Panc1 (cell line): ENCODE measurements around the gene XRCC6. TPM values are rescaled to one million over a fixed set of nuclear protein-coding genes. Genes with fewer than 3 reads are reported as not detected.

Source experiments
- ATAC-seq: fragments of 200-7000 bp; cut with Tn5 transposase; 2 replicates; pipeline ENCODE4 v1.9.1; 2020; ENCODE audit warnings: mild to moderate bottlenecking, moderate library complexity
- BruUV-seq: library from RNA; stranded (reverse); fragments of 400-500 nt; replicated peaks from 2 replicates; lab custom pipeline; 2021; lab: Mats Ljungman, UMichigan
- CTCF ChIA-PET: fragments of 300-600 bp; sonication (Branson Sonifier 250); formaldehyde crosslinking; loops from one replicate; lab custom pipeline; 2022; ENCODE audit warnings: antibody characterized with exemption; lab: Charles Lee
- POLR2A ChIA-PET: fragments of 300-600 bp; sonication (Branson Sonifier 250); formaldehyde crosslinking; loops from one replicate; lab custom pipeline; 2022; ENCODE audit warnings: antibody characterized with exemption; lab: Charles Lee
- DNase-seq: peaks from one replicate; pipeline ENCODE4 v3.0.0-alpha.2; 2010; ENCODE audit warnings: low read depth, low spot score
- H3K27ac ChIP-seq: 2 replicates; pipeline ENCODE4 v1.5.1; 2011; ENCODE audit warnings: mild to moderate bottlenecking, low read length, inconsistent platforms
- H3K27me3 ChIP-seq: fragments of 200-500 bp; sonication (Bioruptor generic); 2 replicates; pipeline ENCODE4 v1.6.0; 2014; ENCODE audit warnings: low read length, inconsistent platforms; ENCODE audit not compliant: control insufficient read depth, insufficient read depth
- H3K36me3 ChIP-seq: fragments of 200-500 bp; sonication (Bioruptor generic); 2 replicates; pipeline ENCODE4 v1.5.1; 2014; ENCODE audit warnings: inconsistent platforms, mild to moderate bottlenecking, low read length, moderate library complexity; ENCODE audit not compliant: control insufficient read depth, insufficient read depth
- H3K4me1 ChIP-seq: 2 replicates; pipeline ENCODE4 v1.5.1; 2011; ENCODE audit warnings: inconsistent platforms, mild to moderate bottlenecking, low read length, moderate library complexity; ENCODE audit not compliant: control insufficient read depth, insufficient read depth
- H3K4me3 ChIP-seq, 2 experiments: 2 replicates each; pipeline ENCODE4 v1.5.1; 2011 to 2012; ENCODE audit warnings: low read depth in 2 of 2, low read length in 2 of 2, mild to moderate bottlenecking in 2 of 2, inconsistent platforms in 1 of 2, moderate library complexity in 1 of 2
- H3K9me3 ChIP-seq: fragments of 200-500 bp; sonication (Bioruptor generic); 2 replicates; pipeline ENCODE4 v1.5.1; 2014; ENCODE audit warnings: low read depth, mild to moderate bottlenecking, inconsistent platforms, low read length, moderate library complexity; ENCODE audit not compliant: control insufficient read depth, insufficient read depth
- CTCF ChIP-seq: fragments of 450-650 bp; IDR thresholded peaks from 2 replicates; pipeline ENCODE4 v1.5.1; 2017; ENCODE audit warnings: mild to moderate bottlenecking
- POLR2AphosphoS5 ChIP-seq: IDR thresholded peaks from 2 replicates; pipeline ENCODE4 v1.6.1; 2012; ENCODE audit warnings: mild to moderate bottlenecking, low read depth, low read length, moderate library complexity
- REST ChIP-seq, 2 experiments: IDR thresholded peaks; 2 replicates each; pipeline ENCODE4 v1.6.1; 2011 to 2012; ENCODE audit warnings: low read depth in 2 of 2, control low read depth in 1 of 2, low read length in 1 of 2, mild to moderate bottlenecking in 1 of 2, moderate library complexity in 1 of 2; ENCODE audit not compliant: insufficient read depth in 1 of 2
- SIN3A ChIP-seq: IDR thresholded peaks from 2 replicates; pipeline ENCODE4 v1.6.1; 2012; ENCODE audit warnings: low read depth, mild to moderate bottlenecking, low read length, moderate library complexity, borderline replicate concordance; ENCODE audit not compliant: insufficient read depth
- TCF7L2 ChIP-seq: IDR thresholded peaks from 2 replicates; pipeline ENCODE4 v1.6.1; 2011; ENCODE audit warnings: mild to moderate bottlenecking, low read depth, low read length, inconsistent platforms
- in situ Hi-C: cut with HindIII; loops from 2 replicates; pipeline ENCODE4 v1.10.0; 2016; ENCODE audit warnings: low sequenced_read_pairs, low pct_unique_long_range_greater_than_20kb
- intact Hi-C: fragments of 100-400 bp; cut with micrococcal nuclease; formaldehyde crosslinking; loops from one replicate; pipeline ENCODE4 v1.10.0; 2022; ENCODE audit not compliant: unreplicated experiment
- total RNA-seq: library from RNA; stranded (reverse); gene quantifications from one replicate; pipeline ENCODE4 v1.2.1, GENCODE V29; 2021; ENCODE audit not compliant: unreplicated experiment

The XRCC6 gene
- total RNA-seq, 1 experiment from 2014 or later = 287 TPM

- H3K36me3 ChIP-seq = no peaks in the 10 kb centered on the region
- intact Hi-C loops = no loop called here
- TF ChIP-seq SIN3A (no peak), REST (IDR thresholded peaks at IDR 0.05; ENCODE audit: insufficient read depth in 1 of 2, low read depth in 2 of 2, low read length in 1 of 2) (no peak)
- no TSS peak for BruUV-seq
- H3K27ac ChIP-seq = no peak overlapping the region
- DNase-seq = no peak
- POLR2A ChIA-PET = no interaction called here
- no peaks in the 10 kb centered on the region for H3K9me3 ChIP-seq
- no peaks in the 10 kb centered on the region; the same call in 1 of the 2 replicates for H3K4me1 ChIP-seq
- CTCF ChIA-PET = no interaction called here
- no peaks in the 10 kb centered on the region for H3K27me3 ChIP-seq
- ATAC-seq = no peak
- in situ Hi-C loops = no loop called here
- H3K4me3 ChIP-seq = no peak overlapping the region
Measured at GRCh38 chr22:41573677-41574076, 47.4 kb upstream of the XRCC6 start.

- ChIA-PET CTCF (no interaction called here), POLR2A (no interaction called here)
- no peak for TF ChIP-seq SIN3A
- no peak for TF ChIP-seq TCF7L2
- no peak for TF ChIP-seq CTCF
- no peak for TF ChIP-seq POLR2AphosphoS5
- TF ChIP-seq REST (IDR thresholded peaks at IDR 0.05; ENCODE audit: insufficient read depth in 1 of 2, low read depth in 2 of 2, low read length in 1 of 2) = no peak
- H3K27ac ChIP-seq = no peak overlapping the region
- H3K9me3 ChIP-seq = no peaks in the 10 kb centered on the region
- DNase-seq (no peak), ATAC-seq (no peak)
- H3K4me1 ChIP-seq = no peaks in the 10 kb centered on the region; the same call in 1 of the 2 replicates
- H3K36me3 ChIP-seq = no peaks in the 10 kb centered on the region
- in situ Hi-C loops = no loop called here
- no TSS peak for BruUV-seq
- no peak overlapping the region for H3K4me3 ChIP-seq
- no peaks in the 10 kb centered on the region for H3K27me3 ChIP-seq
- intact Hi-C loops = no loop called here
Measured at GRCh38 chr22:41574847-41575381, 46.2 kb upstream of the XRCC6 start.
